ENCODE data around the gene ASB1. TPM values are rescaled to one million over a fixed set of nuclear protein-coding genes. Genes with fewer than 3 reads are reported as not detected.

The ASB1 gene
- total and polyA plus RNA-seq, 2 of the 13 experiments (the other 11 are each of a cell fraction or from before 2014, with no cell fraction given): 48.6 to 49.2 TPM

DNA sequence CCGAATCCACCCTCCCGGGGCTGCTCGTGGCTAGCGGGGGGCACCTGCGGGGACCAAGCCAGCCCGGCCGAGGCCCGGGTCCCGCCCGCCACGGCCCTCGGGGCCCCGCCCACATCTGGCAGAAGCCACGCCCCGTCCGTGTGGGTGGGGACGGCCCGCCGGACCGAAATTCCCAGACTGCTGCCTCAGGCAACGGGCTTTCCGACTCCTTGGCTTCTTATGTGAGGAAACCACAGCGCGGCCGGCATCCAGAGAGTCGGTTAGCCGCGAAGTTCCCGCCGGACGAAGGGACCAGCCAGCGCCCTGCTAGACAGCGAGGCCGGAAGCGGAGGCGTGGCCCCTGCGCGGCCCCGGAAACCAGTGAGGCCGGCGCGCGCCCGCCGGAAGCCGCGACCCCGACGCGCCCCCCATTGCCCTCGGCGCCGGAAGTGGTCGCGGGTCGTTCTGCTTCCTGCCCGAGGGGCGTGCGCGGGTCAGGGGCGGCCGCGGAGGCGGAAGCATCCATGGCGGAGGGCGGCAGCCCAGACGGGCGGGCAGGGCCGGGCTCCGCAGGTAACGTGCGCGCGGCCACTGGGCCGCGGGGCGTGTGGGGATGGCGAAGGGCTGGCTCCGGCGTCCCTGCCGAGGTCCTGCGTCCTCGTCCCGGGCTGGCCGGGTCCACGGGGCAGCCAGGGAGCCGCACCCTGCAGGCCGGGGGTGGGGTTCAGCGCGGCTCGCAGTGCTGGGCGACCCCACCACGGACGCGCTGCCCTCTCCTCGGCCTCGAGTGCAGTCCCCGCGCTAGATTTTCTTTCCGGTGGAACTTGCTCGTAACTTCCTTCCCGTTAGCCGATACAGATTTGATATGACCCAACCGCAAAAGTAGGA, at the start of gene ASB1 (continued):
- TF ChIP-seq, protein P1, sequence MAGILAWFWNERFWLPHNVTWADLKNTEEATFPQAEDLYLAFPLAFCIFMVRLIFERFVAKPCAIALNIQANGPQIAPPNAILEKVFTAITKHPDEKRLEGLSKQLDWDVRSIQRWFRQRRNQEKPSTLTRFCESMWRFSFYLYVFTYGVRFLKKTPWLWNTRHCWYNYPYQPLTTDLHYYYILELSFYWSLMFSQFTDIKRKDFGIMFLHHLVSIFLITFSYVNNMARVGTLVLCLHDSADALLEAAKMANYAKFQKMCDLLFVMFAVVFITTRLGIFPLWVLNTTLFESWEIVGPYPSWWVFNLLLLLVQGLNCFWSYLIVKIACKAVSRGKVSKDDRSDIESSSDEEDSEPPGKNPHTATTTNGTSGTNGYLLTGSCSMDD (CRISPR knock-in tag; IDR thresholded peaks at IDR 0.05): 0 out of 2 replicates have a peak, but pooled peaks have one; percentile 20
- TF ChIP-seq PHB2 (IDR thresholded peaks at IDR 0.05; ENCODE audit: partially characterized antibody): no peak
- peak; percentile 92 for TF ChIP-seq GABPA (IDR thresholded peaks at IDR 0.05; ENCODE audit: low read depth, low read length)
- TF ChIP-seq GABPA (CRISPR knock-in tag; IDR thresholded peaks at IDR 0.05; ENCODE audit: low read depth): peak; percentile 82
- TF ChIP-seq, protein P2, sequence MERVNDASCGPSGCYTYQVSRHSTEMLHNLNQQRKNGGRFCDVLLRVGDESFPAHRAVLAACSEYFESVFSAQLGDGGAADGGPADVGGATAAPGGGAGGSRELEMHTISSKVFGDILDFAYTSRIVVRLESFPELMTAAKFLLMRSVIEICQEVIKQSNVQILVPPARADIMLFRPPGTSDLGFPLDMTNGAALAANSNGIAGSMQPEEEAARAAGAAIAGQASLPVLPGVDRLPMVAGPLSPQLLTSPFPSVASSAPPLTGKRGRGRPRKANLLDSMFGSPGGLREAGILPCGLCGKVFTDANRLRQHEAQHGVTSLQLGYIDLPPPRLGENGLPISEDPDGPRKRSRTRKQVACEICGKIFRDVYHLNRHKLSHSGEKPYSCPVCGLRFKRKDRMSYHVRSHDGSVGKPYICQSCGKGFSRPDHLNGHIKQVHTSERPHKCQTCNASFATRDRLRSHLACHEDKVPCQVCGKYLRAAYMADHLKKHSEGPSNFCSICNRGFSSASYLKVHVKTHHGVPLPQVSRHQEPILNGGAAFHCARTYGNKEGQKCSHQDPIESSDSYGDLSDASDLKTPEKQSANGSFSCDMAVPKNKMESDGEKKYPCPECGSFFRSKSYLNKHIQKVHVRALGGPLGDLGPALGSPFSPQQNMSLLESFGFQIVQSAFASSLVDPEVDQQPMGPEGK (CRISPR knock-in tag; IDR thresholded peaks at IDR 0.05): peak; percentile 45
- TF ChIP-seq, protein P3, sequence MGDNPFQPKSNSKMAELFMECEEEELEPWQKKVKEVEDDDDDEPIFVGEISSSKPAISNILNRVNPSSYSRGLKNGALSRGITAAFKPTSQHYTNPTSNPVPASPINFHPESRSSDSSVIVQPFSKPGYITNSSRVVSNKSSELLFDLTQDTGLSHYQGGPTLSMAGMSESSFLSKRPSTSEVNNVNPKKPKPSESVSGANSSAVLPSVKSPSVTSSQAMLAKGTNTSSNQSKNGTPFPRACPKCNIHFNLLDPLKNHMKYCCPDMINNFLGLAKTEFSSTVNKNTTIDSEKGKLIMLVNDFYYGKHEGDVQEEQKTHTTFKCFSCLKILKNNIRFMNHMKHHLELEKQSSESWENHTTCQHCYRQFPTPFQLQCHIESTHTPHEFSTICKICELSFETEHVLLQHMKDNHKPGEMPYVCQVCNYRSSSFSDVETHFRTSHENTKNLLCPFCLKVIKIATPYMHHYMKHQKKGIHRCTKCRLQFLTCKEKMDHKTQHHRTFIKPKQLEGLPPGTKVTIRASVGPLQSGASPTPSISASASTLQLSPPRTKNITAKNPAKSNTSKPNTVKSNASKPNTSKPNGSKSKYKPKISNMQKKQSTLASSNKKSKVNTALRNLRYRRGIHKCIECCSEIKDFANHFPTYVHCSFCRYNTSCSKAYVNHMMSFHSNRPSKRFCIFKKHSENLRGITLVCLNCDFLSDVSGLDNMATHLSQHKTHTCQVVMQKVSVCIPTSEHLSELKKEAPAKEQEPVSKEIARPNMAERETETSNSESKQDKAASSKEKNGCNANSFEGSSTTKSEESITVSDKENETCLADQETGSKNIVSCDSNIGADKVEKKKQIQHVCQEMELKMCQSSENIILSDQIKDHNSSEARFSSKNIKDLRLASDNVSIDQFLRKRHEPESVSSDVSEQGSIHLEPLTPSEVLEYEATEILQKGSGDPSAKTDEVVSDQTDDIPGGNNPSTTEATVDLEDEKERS (CRISPR knock-in tag; IDR thresholded peaks at IDR 0.05): no peak
- peak; percentile 72 for TF ChIP-seq ZMYM4 (CRISPR knock-in tag; IDR thresholded peaks at IDR 0.05)
- peak; percentile 75; the same call in 1 of the 2 replicates for TF ChIP-seq KDM5A (IDR thresholded peaks at IDR 0.05; ENCODE audit: borderline replicate concordance, low read length)
- TF ChIP-seq, protein P4, sequence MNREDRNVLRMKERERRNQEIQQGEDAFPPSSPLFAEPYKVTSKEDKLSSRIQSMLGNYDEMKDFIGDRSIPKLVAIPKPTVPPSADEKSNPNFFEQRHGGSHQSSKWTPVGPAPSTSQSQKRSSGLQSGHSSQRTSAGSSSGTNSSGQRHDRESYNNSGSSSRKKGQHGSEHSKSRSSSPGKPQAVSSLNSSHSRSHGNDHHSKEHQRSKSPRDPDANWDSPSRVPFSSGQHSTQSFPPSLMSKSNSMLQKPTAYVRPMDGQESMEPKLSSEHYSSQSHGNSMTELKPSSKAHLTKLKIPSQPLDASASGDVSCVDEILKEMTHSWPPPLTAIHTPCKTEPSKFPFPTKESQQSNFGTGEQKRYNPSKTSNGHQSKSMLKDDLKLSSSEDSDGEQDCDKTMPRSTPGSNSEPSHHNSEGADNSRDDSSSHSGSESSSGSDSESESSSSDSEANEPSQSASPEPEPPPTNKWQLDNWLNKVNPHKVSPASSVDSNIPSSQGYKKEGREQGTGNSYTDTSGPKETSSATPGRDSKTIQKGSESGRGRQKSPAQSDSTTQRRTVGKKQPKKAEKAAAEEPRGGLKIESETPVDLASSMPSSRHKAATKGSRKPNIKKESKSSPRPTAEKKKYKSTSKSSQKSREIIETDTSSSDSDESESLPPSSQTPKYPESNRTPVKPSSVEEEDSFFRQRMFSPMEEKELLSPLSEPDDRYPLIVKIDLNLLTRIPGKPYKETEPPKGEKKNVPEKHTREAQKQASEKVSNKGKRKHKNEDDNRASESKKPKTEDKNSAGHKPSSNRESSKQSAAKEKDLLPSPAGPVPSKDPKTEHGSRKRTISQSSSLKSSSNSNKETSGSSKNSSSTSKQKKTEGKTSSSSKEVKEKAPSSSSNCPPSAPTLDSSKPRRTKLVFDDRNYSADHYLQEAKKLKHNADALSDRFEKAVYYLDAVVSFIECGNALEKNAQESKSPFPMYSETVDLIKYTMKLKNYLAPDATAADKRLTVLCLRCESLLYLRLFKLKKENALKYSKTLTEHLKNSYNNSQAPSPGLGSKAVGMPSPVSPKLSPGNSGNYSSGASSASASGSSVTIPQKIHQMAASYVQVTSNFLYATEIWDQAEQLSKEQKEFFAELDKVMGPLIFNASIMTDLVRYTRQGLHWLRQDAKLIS (CRISPR knock-in tag; IDR thresholded peaks at IDR 0.05): 0 out of 2 replicates have a peak, but pooled peaks have one; percentile 42
- TF ChIP-seq PRPF4 (IDR thresholded peaks at IDR 0.05; ENCODE audit: low read depth, low read length, poor library complexity, severe bottlenecking): no peak
- no peak for TF ChIP-seq SMARCE1 (IDR thresholded peaks at IDR 0.05; ENCODE audit: borderline replicate concordance)
- TF ChIP-seq NFYB (CRISPR knock-in tag; IDR thresholded peaks at IDR 0.05): no peak; the same call in 1 of the 2 replicates
- TF ChIP-seq, protein P5, sequence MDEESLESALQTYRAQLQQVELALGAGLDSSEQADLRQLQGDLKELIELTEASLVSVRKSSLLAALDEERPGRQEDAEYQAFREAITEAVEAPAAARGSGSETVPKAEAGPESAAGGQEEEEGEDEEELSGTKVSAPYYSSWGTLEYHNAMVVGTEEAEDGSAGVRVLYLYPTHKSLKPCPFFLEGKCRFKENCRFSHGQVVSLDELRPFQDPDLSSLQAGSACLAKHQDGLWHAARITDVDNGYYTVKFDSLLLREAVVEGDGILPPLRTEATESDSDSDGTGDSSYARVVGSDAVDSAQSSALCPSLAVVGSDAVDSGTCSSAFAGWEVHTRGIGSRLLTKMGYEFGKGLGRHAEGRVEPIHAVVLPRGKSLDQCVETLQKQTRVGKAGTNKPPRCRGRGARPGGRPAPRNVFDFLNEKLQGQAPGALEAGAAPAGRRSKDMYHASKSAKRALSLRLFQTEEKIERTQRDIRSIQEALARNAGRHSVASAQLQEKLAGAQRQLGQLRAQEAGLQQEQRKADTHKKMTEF (CRISPR knock-in tag; IDR thresholded peaks at IDR 0.05): peak; percentile 84
- 0 out of 2 replicates have a peak, but pooled peaks have one; percentile 5 for TF ChIP-seq ZNF780A (CRISPR knock-in tag; IDR thresholded peaks at IDR 0.05)
- 0 out of 2 replicates have a peak, but pooled peaks have one; percentile 70 for TF ChIP-seq ZNF841 (CRISPR knock-in tag; IDR thresholded peaks at IDR 0.05; ENCODE audit: borderline replicate concordance)
- TF ChIP-seq ISX (CRISPR knock-in tag; conservative IDR thresholded peaks at IDR 0.05): 0 out of 2 replicates have a peak, but pooled peaks have one; percentile 78
- no peak for TF ChIP-seq AGO1 (IDR thresholded peaks at IDR 0.05; ENCODE audit: low read depth, low read length, poor library complexity, severe bottlenecking)

Measured in HepG2 (cell line).